WTC11 (cell line): Measurements from ENCODE around the gene MLXIP. TPM values are rescaled to one million over a fixed set of nuclear protein-coding genes. Genes with fewer than 3 reads are reported as not detected.

Experiments used
- ATAC-seq: fragments of 200-7000 bp; cut with Tn5 transposase; 2 replicates; pipeline ENCODE4 v1.10.0; 2021; ENCODE audit warnings: mild to moderate bottlenecking, moderate library complexity
- CTCF ChIA-PET: fragments of 300-600 bp; sonication (Branson Sonifier 250); formaldehyde crosslinking; loops from one replicate; lab custom pipeline; 2021; ENCODE audit warnings: antibody characterized with exemption; lab: Charles Lee
- POLR2A ChIA-PET: fragments of 350-600 bp; sonication (Branson Sonifier 250); formaldehyde crosslinking; loops from one replicate; lab custom pipeline; 2021; ENCODE audit warnings: antibody characterized with exemption; lab: Charles Lee
- DNase-seq: peaks from one replicate; pipeline ENCODE4 v3.0.0; 2021; ENCODE audit warnings: low spot score
- H3K27ac Mint-ChIP-seq: 2 replicates; pipeline ENCODE4 v1.8.0; 2021; ENCODE audit warnings: mixed read lengths
- H3K27me3 Mint-ChIP-seq: 2 replicates; pipeline ENCODE4 v1.8.0; 2021; ENCODE audit warnings: low read depth, mild to moderate bottlenecking, moderate library complexity, mixed read lengths
- H3K36me3 Mint-ChIP-seq: 2 replicates; pipeline ENCODE4 v1.8.0; 2021; ENCODE audit warnings: mixed read lengths
- H3K4me1 Mint-ChIP-seq: 2 replicates; pipeline ENCODE4 v1.8.0; 2022; ENCODE audit warnings: mixed read lengths
- H3K4me3 Mint-ChIP-seq: 2 replicates; pipeline ENCODE4 v1.8.0; 2021; ENCODE audit warnings: mild to moderate bottlenecking, moderate library complexity, mixed read lengths
- H3K9me3 Mint-ChIP-seq: 2 replicates; pipeline ENCODE4 v1.8.0; 2021; ENCODE audit warnings: mixed read lengths
- FOXJ3 ChIP-seq: sonication (generic); formaldehyde crosslinking; IDR thresholded peaks from 2 replicates; pipeline ENCODE4 v1.9.0; 2021; ENCODE audit warnings: missing genetic modification reagents, mild to moderate bottlenecking, borderline replicate concordance
- FOXK1 ChIP-seq: sonication (generic); formaldehyde crosslinking; IDR thresholded peaks from 2 replicates; pipeline ENCODE4 v1.8.0; 2022; ENCODE audit warnings: mild to moderate bottlenecking, moderate library complexity, missing genetic modification reagents
- HMGA2 ChIP-seq: fragments of 250-450 bp; sonication (Bioruptor Pico); IDR thresholded peaks from 2 replicates; pipeline ENCODE4 v1.4.0; 2021; ENCODE audit warnings: mild to moderate bottlenecking, moderate library complexity
- MYBL2 ChIP-seq: sonication (generic); formaldehyde crosslinking; IDR thresholded peaks from 2 replicates; pipeline ENCODE4 v1.8.1; 2023; ENCODE audit warnings: mild to moderate bottlenecking, moderate library complexity, missing genetic modification reagents
- NFE2L1 ChIP-seq: sonication (generic); formaldehyde crosslinking; IDR thresholded peaks from 2 replicates; pipeline ENCODE4 v1.8.1; 2023; ENCODE audit warnings: missing genetic modification reagents
- NR1H2 ChIP-seq: sonication (generic); formaldehyde crosslinking; IDR thresholded peaks from 2 replicates; pipeline ENCODE4 v1.9.0; 2021; ENCODE audit warnings: mild to moderate bottlenecking, moderate library complexity, missing genetic modification reagents
- NR2C2 ChIP-seq: sonication (generic); formaldehyde crosslinking; IDR thresholded peaks from 2 replicates; pipeline ENCODE4 v1.8.0; 2022; ENCODE audit warnings: mild to moderate bottlenecking, missing genetic modification reagents
- OVOL2 ChIP-seq: fragments of 250-450 bp; sonication (Bioruptor Pico); IDR thresholded peaks from 2 replicates; pipeline ENCODE4 v1.9.0; 2021; ENCODE audit warnings: mild to moderate bottlenecking, borderline replicate concordance
- PRRX2 ChIP-seq: fragments of 250-450 bp; sonication (Bioruptor Pico); IDR thresholded peaks from 2 replicates; pipeline ENCODE4 v1.8.0; 2021; ENCODE audit warnings: mild to moderate bottlenecking
- ZBTB21 ChIP-seq: sonication (generic); formaldehyde crosslinking; IDR thresholded peaks from 2 replicates; pipeline ENCODE4 v1.8.1; 2023; ENCODE audit warnings: mild to moderate bottlenecking, missing genetic modification reagents, borderline replicate concordance
- ZNF232 ChIP-seq: sonication (generic); formaldehyde crosslinking; IDR thresholded peaks from 2 replicates; pipeline ENCODE4 v1.8.0; 2022; ENCODE audit warnings: mild to moderate bottlenecking, missing genetic modification reagents
- ZNF263 ChIP-seq: sonication (generic); formaldehyde crosslinking; IDR thresholded peaks from 2 replicates; pipeline ENCODE4 v1.8.1; 2022; ENCODE audit warnings: low read depth, mild to moderate bottlenecking, moderate library complexity, missing genetic modification reagents
- ZNF317 ChIP-seq: sonication (generic); formaldehyde crosslinking; IDR thresholded peaks from 2 replicates; pipeline ENCODE4 v1.8.1; 2023; ENCODE audit warnings: low read depth, mild to moderate bottlenecking, moderate library complexity, missing genetic modification reagents, borderline replicate concordance
- ZNF423 ChIP-seq: fragments of 250-450 bp; sonication (Bioruptor Pico); IDR thresholded peaks from 2 replicates; pipeline ENCODE4 v2.1.2; 2022; ENCODE audit warnings: mild to moderate bottlenecking, moderate library complexity
- ZNF671 ChIP-seq: fragments of 250-450 bp; sonication (Bioruptor Pico); IDR thresholded peaks from 2 replicates; pipeline ENCODE4 v1.8.0; 2021; ENCODE audit warnings: mild to moderate bottlenecking
- total RNA-seq: library from RNA; stranded (reverse); gene quantifications from 3 replicates; pipeline ENCODE4 v1.2.3, GENCODE V29; 2021
- TF ChIP-seq, protein P1 (sequence below): sonication (generic); formaldehyde crosslinking; conservative IDR thresholded peaks from 2 replicates; pipeline ENCODE4 v1.8.1; 2023; ENCODE audit warnings: mild to moderate bottlenecking, low read depth, missing genetic modification reagents, moderate library complexity
- TF ChIP-seq, protein P2 (sequence below): fragments of 200-600 bp; IDR thresholded peaks from 2 replicates; pipeline ENCODE4 v1.8.0; 2022; ENCODE audit warnings: antibody characterized with exemption
- TF ChIP-seq, protein P3 (sequence below): sonication (generic); formaldehyde crosslinking; IDR thresholded peaks from 2 replicates; pipeline ENCODE4 v1.8.0; 2022; ENCODE audit warnings: mild to moderate bottlenecking, missing genetic modification reagents
- TF ChIP-seq, protein P4 (sequence below): fragments of 250-450 bp; sonication (Bioruptor Pico); conservative IDR thresholded peaks from 2 replicates; pipeline ENCODE4 v1.9.0; 2021; ENCODE audit warnings: mild to moderate bottlenecking
- TF ChIP-seq, protein P5 (sequence below): fragments of 250-450 bp; sonication (Bioruptor Pico); IDR thresholded peaks from 2 replicates; pipeline ENCODE4 v1.9.0; 2021; ENCODE audit warnings: mild to moderate bottlenecking
- TF ChIP-seq, protein P6 (sequence below): sonication (generic); formaldehyde crosslinking; IDR thresholded peaks from 2 replicates; pipeline ENCODE4 v1.8.1; 2022; ENCODE audit warnings: low read depth, missing genetic modification reagents, borderline replicate concordance
- TF ChIP-seq, protein P7 (sequence below): fragments of 250-450 bp; sonication (Bioruptor Pico); IDR thresholded peaks from 2 replicates; pipeline ENCODE4 v1.9.0; 2021; ENCODE audit warnings: mild to moderate bottlenecking
- TF ChIP-seq, protein P8 (sequence below): fragments of 250-450 bp; sonication (Bioruptor Pico); IDR thresholded peaks from 2 replicates; pipeline ENCODE4 v2.1.2; 2022; ENCODE audit warnings: mild to moderate bottlenecking, moderate library complexity

The MLXIP gene
- total RNA-seq, 1 experiment from 2014 or later = 49.4 TPM

DNA sequence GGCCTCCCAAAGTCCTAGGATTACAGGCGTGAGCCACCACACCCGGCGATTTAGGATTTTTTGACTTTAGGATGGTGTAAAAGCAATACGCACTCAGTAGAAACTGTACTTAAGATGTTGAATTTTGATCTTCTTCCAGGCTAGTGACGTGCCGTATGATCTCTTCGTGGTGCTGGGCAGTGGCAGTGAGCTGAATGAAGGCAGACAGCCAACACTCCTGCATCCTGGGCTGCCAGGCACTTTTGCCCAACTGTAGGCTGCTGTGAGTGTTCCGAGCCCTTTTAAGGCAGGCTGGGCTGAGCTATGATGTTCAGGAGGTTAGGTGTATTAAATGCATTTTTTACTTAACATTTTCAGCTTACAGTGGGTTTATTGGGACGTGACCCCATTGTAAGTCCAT is 74.2 kb downstream of the MLXIP start:
- TF ChIP-seq, protein P1, sequence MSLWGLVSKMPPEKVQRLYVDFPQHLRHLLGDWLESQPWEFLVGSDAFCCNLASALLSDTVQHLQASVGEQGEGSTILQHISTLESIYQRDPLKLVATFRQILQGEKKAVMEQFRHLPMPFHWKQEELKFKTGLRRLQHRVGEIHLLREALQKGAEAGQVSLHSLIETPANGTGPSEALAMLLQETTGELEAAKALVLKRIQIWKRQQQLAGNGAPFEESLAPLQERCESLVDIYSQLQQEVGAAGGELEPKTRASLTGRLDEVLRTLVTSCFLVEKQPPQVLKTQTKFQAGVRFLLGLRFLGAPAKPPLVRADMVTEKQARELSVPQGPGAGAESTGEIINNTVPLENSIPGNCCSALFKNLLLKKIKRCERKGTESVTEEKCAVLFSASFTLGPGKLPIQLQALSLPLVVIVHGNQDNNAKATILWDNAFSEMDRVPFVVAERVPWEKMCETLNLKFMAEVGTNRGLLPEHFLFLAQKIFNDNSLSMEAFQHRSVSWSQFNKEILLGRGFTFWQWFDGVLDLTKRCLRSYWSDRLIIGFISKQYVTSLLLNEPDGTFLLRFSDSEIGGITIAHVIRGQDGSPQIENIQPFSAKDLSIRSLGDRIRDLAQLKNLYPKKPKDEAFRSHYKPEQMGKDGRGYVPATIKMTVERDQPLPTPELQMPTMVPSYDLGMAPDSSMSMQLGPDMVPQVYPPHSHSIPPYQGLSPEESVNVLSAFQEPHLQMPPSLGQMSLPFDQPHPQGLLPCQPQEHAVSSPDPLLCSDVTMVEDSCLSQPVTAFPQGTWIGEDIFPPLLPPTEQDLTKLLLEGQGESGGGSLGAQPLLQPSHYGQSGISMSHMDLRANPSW (CRISPR knock-in tag) = no peak
- TF ChIP-seq ZNF317 (CRISPR knock-in tag) (no peak), HMGA2 (CRISPR knock-in tag) (no peak), FOXJ3 (CRISPR knock-in tag) (no peak), ZNF232 (no peak), MYBL2 (CRISPR knock-in tag) (no peak), OVOL2 (no peak)
- TF ChIP-seq, protein P2, sequence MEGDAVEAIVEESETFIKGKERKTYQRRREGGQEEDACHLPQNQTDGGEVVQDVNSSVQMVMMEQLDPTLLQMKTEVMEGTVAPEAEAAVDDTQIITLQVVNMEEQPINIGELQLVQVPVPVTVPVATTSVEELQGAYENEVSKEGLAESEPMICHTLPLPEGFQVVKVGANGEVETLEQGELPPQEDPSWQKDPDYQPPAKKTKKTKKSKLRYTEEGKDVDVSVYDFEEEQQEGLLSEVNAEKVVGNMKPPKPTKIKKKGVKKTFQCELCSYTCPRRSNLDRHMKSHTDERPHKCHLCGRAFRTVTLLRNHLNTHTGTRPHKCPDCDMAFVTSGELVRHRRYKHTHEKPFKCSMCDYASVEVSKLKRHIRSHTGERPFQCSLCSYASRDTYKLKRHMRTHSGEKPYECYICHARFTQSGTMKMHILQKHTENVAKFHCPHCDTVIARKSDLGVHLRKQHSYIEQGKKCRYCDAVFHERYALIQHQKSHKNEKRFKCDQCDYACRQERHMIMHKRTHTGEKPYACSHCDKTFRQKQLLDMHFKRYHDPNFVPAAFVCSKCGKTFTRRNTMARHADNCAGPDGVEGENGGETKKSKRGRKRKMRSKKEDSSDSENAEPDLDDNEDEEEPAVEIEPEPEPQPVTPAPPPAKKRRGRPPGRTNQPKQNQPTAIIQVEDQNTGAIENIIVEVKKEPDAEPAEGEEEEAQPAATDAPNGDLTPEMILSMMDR = no peak
- TF ChIP-seq, protein P3, sequence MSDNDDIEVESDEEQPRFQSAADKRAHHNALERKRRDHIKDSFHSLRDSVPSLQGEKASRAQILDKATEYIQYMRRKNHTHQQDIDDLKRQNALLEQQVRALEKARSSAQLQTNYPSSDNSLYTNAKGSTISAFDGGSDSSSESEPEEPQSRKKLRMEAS (CRISPR knock-in tag) = no peak
- TF ChIP-seq, protein P4, sequence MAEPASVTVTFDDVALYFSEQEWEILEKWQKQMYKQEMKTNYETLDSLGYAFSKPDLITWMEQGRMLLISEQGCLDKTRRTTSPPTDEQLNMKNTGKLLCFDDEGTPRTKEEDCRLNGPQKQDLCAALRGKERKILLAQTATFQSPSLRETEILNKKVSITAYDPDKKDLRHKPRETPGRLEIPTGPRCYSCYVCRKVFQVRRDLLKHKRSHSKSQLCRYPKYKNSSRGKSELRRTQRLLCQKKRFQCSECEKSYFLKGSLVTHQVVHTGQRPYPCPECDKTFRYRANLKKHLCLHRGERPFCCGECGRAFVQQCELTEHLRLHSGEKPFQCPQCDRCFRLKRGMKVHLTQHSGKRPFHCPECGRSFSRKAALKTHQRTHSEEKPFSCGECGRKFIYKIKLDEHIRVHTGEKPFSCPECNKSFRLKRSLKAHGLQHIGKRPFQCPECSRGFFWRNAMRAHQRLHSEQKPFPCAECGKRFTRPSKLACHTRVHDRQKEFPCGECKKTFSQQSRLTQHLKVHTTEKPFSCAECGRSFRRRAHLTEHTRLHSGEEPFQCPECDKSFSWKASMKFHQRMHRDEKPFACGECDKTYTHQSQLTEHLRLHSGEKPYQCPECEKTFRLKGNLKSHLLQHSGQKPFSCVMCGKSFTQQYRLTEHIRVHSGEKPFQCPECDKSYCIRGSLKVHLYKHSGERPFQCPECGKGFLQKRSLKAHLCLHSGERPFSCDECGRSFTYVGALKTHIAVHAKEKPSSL (CRISPR knock-in tag) = no peak
- POLR2A ChIA-PET = no interaction called here
- DNase-seq (no peak), ATAC-seq (no peak)
- Mint-ChIP-seq H3K27ac (no peak overlapping the region), H3K4me1 (peaks cover 11% of the 10 kb centered on the region), H3K27me3 (no peaks in the 10 kb centered on the region), H3K4me3 (no peak overlapping the region), H3K36me3 (no peaks in the 10 kb centered on the region), H3K9me3 (no peaks in the 10 kb centered on the region)
- CTCF ChIA-PET = interaction anchor here (0.6 to 1.9 kb wide), 4 partner anchors 15 to 38 kb away, joined by 3 to 6 read pairs (median 4); partner anchors contain the start of gene LRRC43

DNA sequence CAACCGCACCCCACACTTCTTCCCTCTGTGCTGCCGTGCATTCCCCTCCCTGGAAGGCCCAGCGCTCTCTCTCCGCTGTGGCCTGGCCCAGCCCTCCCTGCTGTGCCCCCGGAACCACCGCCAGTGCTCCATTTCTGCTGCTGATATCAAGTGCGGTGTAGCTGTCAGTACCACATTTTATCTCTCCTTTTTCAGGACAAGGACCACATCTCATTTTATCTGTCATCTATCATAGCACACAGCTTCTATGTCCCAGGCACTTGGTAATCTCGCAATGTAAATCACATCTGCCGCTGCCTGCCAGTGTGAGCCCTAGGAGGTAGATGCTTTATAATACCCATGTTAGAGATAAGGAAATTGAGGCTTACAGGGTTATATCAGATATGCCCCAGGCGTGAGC is 77.1 kb downstream of the MLXIP start:
- H3K4me1 Mint-ChIP-seq = peaks cover 11% of the 10 kb centered on the region
- TF ChIP-seq NFE2L1 (CRISPR knock-in tag) (no peak), FOXK1 (CRISPR knock-in tag) (no peak), PRRX2 (CRISPR knock-in tag) (no peak), MYBL2 (CRISPR knock-in tag) (no peak), NR2C2 (CRISPR knock-in tag) (no peak), ZNF671 (CRISPR knock-in tag) (no peak), NR1H2 (CRISPR knock-in tag) (no peak), ZBTB21 (no peak), HMGA2 (CRISPR knock-in tag) (no peak), ZNF263 (no peak), ZNF423 (CRISPR knock-in tag) (no peak)
- TF ChIP-seq, protein P5, sequence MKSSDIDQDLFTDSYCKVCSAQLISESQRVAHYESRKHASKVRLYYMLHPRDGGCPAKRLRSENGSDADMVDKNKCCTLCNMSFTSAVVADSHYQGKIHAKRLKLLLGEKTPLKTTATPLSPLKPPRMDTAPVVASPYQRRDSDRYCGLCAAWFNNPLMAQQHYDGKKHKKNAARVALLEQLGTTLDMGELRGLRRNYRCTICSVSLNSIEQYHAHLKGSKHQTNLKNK (CRISPR knock-in tag) = no peak
- TF ChIP-seq, protein P6, sequence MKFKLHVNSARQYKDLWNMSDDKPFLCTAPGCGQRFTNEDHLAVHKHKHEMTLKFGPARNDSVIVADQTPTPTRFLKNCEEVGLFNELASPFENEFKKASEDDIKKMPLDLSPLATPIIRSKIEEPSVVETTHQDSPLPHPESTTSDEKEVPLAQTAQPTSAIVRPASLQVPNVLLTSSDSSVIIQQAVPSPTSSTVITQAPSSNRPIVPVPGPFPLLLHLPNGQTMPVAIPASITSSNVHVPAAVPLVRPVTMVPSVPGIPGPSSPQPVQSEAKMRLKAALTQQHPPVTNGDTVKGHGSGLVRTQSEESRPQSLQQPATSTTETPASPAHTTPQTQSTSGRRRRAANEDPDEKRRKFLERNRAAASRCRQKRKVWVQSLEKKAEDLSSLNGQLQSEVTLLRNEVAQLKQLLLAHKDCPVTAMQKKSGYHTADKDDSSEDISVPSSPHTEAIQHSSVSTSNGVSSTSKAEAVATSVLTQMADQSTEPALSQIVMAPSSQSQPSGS (CRISPR knock-in tag) = no peak
- TF ChIP-seq, protein P7, sequence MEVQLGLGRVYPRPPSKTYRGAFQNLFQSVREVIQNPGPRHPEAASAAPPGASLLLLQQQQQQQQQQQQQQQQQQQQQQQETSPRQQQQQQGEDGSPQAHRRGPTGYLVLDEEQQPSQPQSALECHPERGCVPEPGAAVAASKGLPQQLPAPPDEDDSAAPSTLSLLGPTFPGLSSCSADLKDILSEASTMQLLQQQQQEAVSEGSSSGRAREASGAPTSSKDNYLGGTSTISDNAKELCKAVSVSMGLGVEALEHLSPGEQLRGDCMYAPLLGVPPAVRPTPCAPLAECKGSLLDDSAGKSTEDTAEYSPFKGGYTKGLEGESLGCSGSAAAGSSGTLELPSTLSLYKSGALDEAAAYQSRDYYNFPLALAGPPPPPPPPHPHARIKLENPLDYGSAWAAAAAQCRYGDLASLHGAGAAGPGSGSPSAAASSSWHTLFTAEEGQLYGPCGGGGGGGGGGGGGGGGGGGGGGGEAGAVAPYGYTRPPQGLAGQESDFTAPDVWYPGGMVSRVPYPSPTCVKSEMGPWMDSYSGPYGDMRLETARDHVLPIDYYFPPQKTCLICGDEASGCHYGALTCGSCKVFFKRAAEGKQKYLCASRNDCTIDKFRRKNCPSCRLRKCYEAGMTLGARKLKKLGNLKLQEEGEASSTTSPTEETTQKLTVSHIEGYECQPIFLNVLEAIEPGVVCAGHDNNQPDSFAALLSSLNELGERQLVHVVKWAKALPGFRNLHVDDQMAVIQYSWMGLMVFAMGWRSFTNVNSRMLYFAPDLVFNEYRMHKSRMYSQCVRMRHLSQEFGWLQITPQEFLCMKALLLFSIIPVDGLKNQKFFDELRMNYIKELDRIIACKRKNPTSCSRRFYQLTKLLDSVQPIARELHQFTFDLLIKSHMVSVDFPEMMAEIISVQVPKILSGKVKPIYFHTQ (CRISPR knock-in tag) = no peak
- TF ChIP-seq, protein P8, sequence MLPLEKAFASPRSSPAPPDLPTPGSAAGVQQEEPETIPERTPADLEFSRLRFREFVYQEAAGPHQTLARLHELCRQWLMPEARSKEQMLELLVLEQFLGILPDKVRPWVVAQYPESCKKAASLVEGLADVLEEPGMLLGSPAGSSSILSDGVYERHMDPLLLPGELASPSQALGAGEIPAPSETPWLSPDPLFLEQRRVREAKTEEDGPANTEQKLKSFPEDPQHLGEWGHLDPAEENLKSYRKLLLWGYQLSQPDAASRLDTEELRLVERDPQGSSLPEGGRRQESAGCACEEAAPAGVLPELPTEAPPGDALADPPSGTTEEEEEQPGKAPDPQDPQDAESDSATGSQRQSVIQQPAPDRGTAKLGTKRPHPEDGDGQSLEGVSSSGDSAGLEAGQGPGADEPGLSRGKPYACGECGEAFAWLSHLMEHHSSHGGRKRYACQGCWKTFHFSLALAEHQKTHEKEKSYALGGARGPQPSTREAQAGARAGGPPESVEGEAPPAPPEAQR (CRISPR knock-in tag) = no peak

More for the DNA sequence above, 77.1 kb downstream of the MLXIP start:
- POLR2A ChIA-PET = no interaction called here
- Mint-ChIP-seq H3K9me3 (no peaks in the 10 kb centered on the region), H3K4me3 (no peak overlapping the region), H3K27me3 (no peaks in the 10 kb centered on the region), H3K27ac (0 out of 2 replicates have a peak overlapping the region, but pooled peaks have one; percentile 48), H3K36me3 (no peaks in the 10 kb centered on the region)
- ATAC-seq (no peak), DNase-seq (no peak)
- CTCF ChIA-PET = interaction anchor here (0.8 to 1.3 kb wide), 2 partner anchors 101 to 381 kb away, joined by 3 read pairs; no protein-coding TSS in a partner anchor
